Sigmoid colon (tissue), 7 donors: ENCODE data around the gene TMEM108. TPM values are rescaled to one million over a fixed set of nuclear protein-coding genes. Genes with fewer than 3 reads are reported as not detected.

Source experiments
- DNase-seq: peaks from one replicate; pipeline ENCODE4 v3.0.0-alpha.2; 2019
- H3K27ac ChIP-seq, 4 donors: fragments of 200-600 bp; sonication (generic); one replicate each; pipeline ENCODE4 v1.5.1; 2016 to 2019; ENCODE audit warnings: mild to moderate bottlenecking in 1 of 4
- H3K27me3 ChIP-seq, 3 donors: fragments of 200-600 bp; sonication (generic); one replicate each; pipeline ENCODE4 v1.5.1; 2019; ENCODE audit warnings: mild to moderate bottlenecking in 1 of 3
- H3K36me3 ChIP-seq, 4 donors: fragments of 200-600 bp; sonication (generic); one replicate each; pipeline ENCODE4 v1.5.1; 2016 to 2019
- H3K4me1 ChIP-seq, 4 donors: fragments of 200-600 bp; sonication (generic); one replicate each; pipeline ENCODE4 v1.5.1; 2017 to 2019
- H3K4me3 ChIP-seq, 4 donors: fragments of 200-600 bp; sonication (generic); one replicate each; pipeline ENCODE4 v1.5.1; 2017 to 2019; ENCODE audit warnings: mild to moderate bottlenecking in 2 of 4, moderate library complexity in 1 of 4
- H3K9me3 ChIP-seq, 4 donors: fragments of 200-600 bp in 3 of 4; sonication (generic) in 3 of 4; one replicate each; pipeline versions ENCODE4 v1.5.1 to v1.6.1; 2013 to 2019
- CTCF ChIP-seq, 4 experiments: fragments of 450-650 bp in 3 of 4; fragments of 200-600 bp in 1 of 4; IDR thresholded peaks; one replicate each; pipeline ENCODE4 v1.5.1; 2016 to 2019; ENCODE audit warnings: antibody characterized with exemption in 4 of 4, mild to moderate bottlenecking in 3 of 4, moderate library complexity in 2 of 4
- EP300 ChIP-seq, 4 donors: sonication (generic); formaldehyde crosslinking; IDR thresholded peaks; one replicate each; pipeline ENCODE4 v1.6.1; 2017; ENCODE audit warnings: antibody characterized with exemption in 4 of 4
- POLR2A ChIP-seq, 2 donors: fragments of 450-650 bp; IDR thresholded peaks; one replicate each; pipeline ENCODE4 v1.6.1; 2016; ENCODE audit warnings: antibody characterized with exemption in 2 of 2, mild to moderate bottlenecking in 2 of 2, moderate library complexity in 2 of 2
- POLR2AphosphoS5 ChIP-seq, 4 donors: sonication (generic); formaldehyde crosslinking; IDR thresholded peaks; one replicate each; pipeline ENCODE4 v1.6.1; 2017; ENCODE audit warnings: antibody characterized with exemption in 4 of 4
- WGBS, 2 donors: extraction: QIAGEN DNeasy Blood & Tissue Kit; methylation state at CpG; one replicate each; pipeline ENCODE4 v1.1.7; 2013; 5-methylcytosine and 5-hydroxymethylcytosine counted together
- intact Hi-C: fragments of 100-400 bp; cut with DNase I; formaldehyde crosslinking; loops from one replicate; pipeline ENCODE4 v1.15.1; 2023
- polyA plus RNA-seq, 3 donors: library from polyadenylated mRNA; stranded (reverse); fragments of 200-250 nt; gene quantifications; one replicate each; pipeline ENCODE4 v1.2.3, GENCODE V29; 2013
- total RNA-seq, 4 donors: library from RNA; depleted of rRNA; stranded (reverse); fragments of >200 nt; gene quantifications; one replicate each; pipeline ENCODE4 v1.1.0, GENCODE V29; 2016
- donor health status: healthy with polysubstance abuse.
- donor health status: Bipolar disorder and iron deficiency.
- donor health status: healthy.

Gene TMEM108
- total and polyA plus RNA-seq, 7 donors: 0.71 to 3.0 (median 0.86) TPM; not detected in 2

- TF ChIP-seq POLR2A (IDR thresholded peaks at IDR 0.05): no peak
- TF ChIP-seq EP300 (IDR thresholded peaks at IDR 0.05): no peak
- TF ChIP-seq CTCF (IDR thresholded peaks at IDR 0.05): no peak
- no peak for TF ChIP-seq POLR2AphosphoS5 (IDR thresholded peaks at IDR 0.05)
- H3K9me3 ChIP-seq: no peaks in the 10 kb centered on the region
- no peaks in the 10 kb centered on the region for H3K36me3 ChIP-seq
- no peak overlapping the region for H3K4me3 ChIP-seq
- intact Hi-C loops: no loop called here
- no peaks in the 10 kb centered on the region for H3K27me3 ChIP-seq
- H3K27ac ChIP-seq: no peak overlapping the region
- WGBS, 2 donors: 61 to 82% methylated on average over 6 of the region's 6 CpGs
- no peak for DNase-seq
- H3K4me1 ChIP-seq: no peaks in the 10 kb centered on the region
These were observed 338.6 kb downstream of the TMEM108 start for GRCh38 chr3:133376810-133377209.

- Histone ChIP-seq H3K27ac (no peak overlapping the region), H3K36me3 (no peaks in the 10 kb centered on the region), H3K9me3 (no peaks in the 10 kb centered on the region), H3K27me3 (no peaks in the 10 kb centered on the region), H3K4me3 (no peak overlapping the region), H3K4me1 (no peaks in the 10 kb centered on the region)
- TF ChIP-seq POLR2A (IDR thresholded peaks at IDR 0.05): no peak
- TF ChIP-seq CTCF (IDR thresholded peaks at IDR 0.05): peak in 1 of 4 experiments; percentile 19
- DNase-seq: no peak
- 61 to 69% methylated on average over 3 of the region's 3 CpGs for WGBS, 2 donors
- intact Hi-C loops: no loop called here
These were observed 339.2 kb downstream of the TMEM108 start for GRCh38 chr3:133377396-133377795.

- intact Hi-C loops: no loop called here
- Histone ChIP-seq H3K4me1 (peaks cover 0 to 6% (median 2%) of the 10 kb centered on the region in 4 donors), H3K27me3 (no peaks in the 10 kb centered on the region), H3K4me3 (no peak overlapping the region), H3K9me3 (no peaks in the 10 kb centered on the region), H3K36me3 (no peaks in the 10 kb centered on the region), H3K27ac (no peak overlapping the region)
- TF ChIP-seq POLR2AphosphoS5 (IDR thresholded peaks at IDR 0.05) (no peak), POLR2A (IDR thresholded peaks at IDR 0.05) (no peak), CTCF (IDR thresholded peaks at IDR 0.05) (no peak), EP300 (IDR thresholded peaks at IDR 0.05) (no peak)
- WGBS, 2 donors: 92 to 94% methylated on average over 19 of the region's 19 CpGs
- DNase-seq: no peak
These were observed 341.7 kb downstream of the TMEM108 start for GRCh38 chr3:133379926-133380325.

GRCh38 chr3:133380481-133381225 lies 342.5 kb downstream of the TMEM108 start:
- WGBS, 2 donors: 91 to 95% methylated on average over 16 of the region's 16 CpGs
- Histone ChIP-seq H3K27ac (no peak overlapping the region), H3K27me3 (no peaks in the 10 kb centered on the region), H3K4me1 (peaks cover 0 to 6% (median 2%) of the 10 kb centered on the region in 4 donors), H3K36me3 (no peaks in the 10 kb centered on the region), H3K9me3 (no peaks in the 10 kb centered on the region), H3K4me3 (no peak overlapping the region)
- TF ChIP-seq EP300 (IDR thresholded peaks at IDR 0.05): no peak
- no peak for TF ChIP-seq CTCF (IDR thresholded peaks at IDR 0.05)
- no peak for TF ChIP-seq POLR2A (IDR thresholded peaks at IDR 0.05)
- TF ChIP-seq POLR2AphosphoS5 (IDR thresholded peaks at IDR 0.05): no peak
- no peak for DNase-seq
- intact Hi-C loops: no loop called here
